A549 treated with dexamethasone at 1 μM for 4 hours (cell line): ENCODE results near the gene TRIL. TPM values are rescaled to one million over a fixed set of nuclear protein-coding genes. Genes with fewer than 3 reads are reported as not detected.

Experiments
- total RNA-seq: library from RNA; stranded (reverse); fragments of 200-300 nt; extraction: Qiagen RNA extraction; gene quantifications from 5 replicates; pipeline ENCODE4 v1.2.3, GENCODE V29; 2022

TRIL gene
- total RNA-seq, result not detected in 5 replicates

GRCh38 chr7:28958235-28958979 lies at the start of gene TRIL:
Gene TRIL (minus strand): TSS chr7:28958330. CDS start chr7:28958046, 284 bp downstream.

Other genes starting within 250 kb of the TRIL start
- 0.18 to 0.39 TPM (median 0.23 TPM) in 4 of 5 replicates, not detected in the other for gene CPVL, start 188.2 kb upstream of the TRIL start, total RNA-seq
- gene CHN2, start 236.4 kb upstream of the TRIL start, total RNA-seq, result 0.14 to 0.62 TPM (median 0.50 TPM) in 5 replicates